Right atrium auricular region (tissue), 2 donors: ENCODE results near the gene FARS2. TPM values are rescaled to one million over a fixed set of nuclear protein-coding genes. Genes with fewer than 3 reads are reported as not detected.

ENCODE experiments used
- DNase-seq: peaks from one replicate; pipeline ENCODE4 v3.0.0-alpha.2; 2019; ENCODE audit warnings: low spot score
- H3K27ac ChIP-seq, 2 donors: fragments of 200-600 bp; sonication (generic); 1 replicate in 1 of 2; 2 replicates in 1 of 2; pipeline ENCODE4 v1.5.1; 2016 to 2019
- H3K27me3 ChIP-seq, 2 donors: fragments of 200-600 bp; sonication (generic); one replicate each; pipeline versions ENCODE4 v1.5.1 to v1.6.0; 2017 to 2019
- H3K36me3 ChIP-seq: fragments of 200-600 bp; sonication (generic); one replicate; pipeline ENCODE4 v1.5.1; 2016
- H3K4me1 ChIP-seq, 2 donors: fragments of 200-600 bp; sonication (generic); one replicate each; pipeline versions ENCODE4 v1.5.1 to v1.6.0; 2017 to 2019
- H3K4me3 ChIP-seq, 2 donors: fragments of 200-600 bp; sonication (generic); 1 replicate in 1 of 2; 2 replicates in 1 of 2; pipeline ENCODE4 v1.5.1; 2017 to 2019; ENCODE audit warnings: mild to moderate bottlenecking in 1 of 2, moderate library complexity in 1 of 2
- H3K9me3 ChIP-seq, 2 donors: fragments of 200-600 bp; sonication (generic); one replicate each; pipeline ENCODE4 v1.5.1; 2019
- total RNA-seq, 2 donors: library from RNA; depleted of rRNA; stranded (reverse); fragments of >200 nt; gene quantifications; one replicate each; pipeline ENCODE4 v1.1.0, GENCODE V29; 2016
- TF ChIP-seq, protein P1 (sequence below), 2 donors: fragments of 200-600 bp; sonication (generic); IDR thresholded peaks; one replicate each; pipeline ENCODE4 v1.5.1; 2019; ENCODE audit warnings: antibody characterized with exemption in 2 of 2

Gene FARS2
- total RNA-seq, 2 donors from 2014 or later, result 9.4 to 15.0 TPM

DNA sequence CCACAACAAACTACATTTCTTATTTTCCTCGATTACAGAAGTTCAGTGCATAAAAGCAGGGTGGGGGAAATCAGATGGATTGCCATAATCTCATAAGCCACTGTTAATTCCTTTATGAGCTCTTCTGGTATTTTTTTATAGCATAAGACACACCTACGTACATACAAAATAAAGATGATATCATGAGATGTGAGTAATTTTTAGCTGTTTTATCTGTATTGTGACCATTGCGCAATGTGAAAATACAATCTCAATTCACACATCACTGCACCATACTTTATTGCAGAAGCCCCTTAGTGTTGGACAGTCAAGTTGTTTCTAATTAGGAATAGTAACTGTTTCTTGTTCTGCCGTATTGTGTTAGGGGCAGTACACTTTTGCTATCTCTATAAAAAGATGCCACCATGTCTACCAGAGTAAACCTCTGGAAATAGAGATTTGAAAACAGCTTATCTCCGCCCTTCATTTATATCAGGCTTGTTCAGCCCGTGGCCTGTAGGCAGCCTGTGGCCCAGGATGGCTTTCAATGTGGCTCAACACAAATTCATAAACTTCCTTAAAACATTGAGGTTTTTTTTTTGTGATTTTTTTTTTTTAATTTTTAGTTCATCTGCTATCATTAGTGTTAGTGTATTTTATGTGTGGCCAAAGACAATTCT lies 90.4 kb downstream of the FARS2 start:
- no peak overlapping the region for H3K27ac ChIP-seq
- TF ChIP-seq, protein P1, sequence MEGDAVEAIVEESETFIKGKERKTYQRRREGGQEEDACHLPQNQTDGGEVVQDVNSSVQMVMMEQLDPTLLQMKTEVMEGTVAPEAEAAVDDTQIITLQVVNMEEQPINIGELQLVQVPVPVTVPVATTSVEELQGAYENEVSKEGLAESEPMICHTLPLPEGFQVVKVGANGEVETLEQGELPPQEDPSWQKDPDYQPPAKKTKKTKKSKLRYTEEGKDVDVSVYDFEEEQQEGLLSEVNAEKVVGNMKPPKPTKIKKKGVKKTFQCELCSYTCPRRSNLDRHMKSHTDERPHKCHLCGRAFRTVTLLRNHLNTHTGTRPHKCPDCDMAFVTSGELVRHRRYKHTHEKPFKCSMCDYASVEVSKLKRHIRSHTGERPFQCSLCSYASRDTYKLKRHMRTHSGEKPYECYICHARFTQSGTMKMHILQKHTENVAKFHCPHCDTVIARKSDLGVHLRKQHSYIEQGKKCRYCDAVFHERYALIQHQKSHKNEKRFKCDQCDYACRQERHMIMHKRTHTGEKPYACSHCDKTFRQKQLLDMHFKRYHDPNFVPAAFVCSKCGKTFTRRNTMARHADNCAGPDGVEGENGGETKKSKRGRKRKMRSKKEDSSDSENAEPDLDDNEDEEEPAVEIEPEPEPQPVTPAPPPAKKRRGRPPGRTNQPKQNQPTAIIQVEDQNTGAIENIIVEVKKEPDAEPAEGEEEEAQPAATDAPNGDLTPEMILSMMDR (IDR thresholded peaks at IDR 0.05), result no peak
- DNase-seq, result no peak

DNA sequence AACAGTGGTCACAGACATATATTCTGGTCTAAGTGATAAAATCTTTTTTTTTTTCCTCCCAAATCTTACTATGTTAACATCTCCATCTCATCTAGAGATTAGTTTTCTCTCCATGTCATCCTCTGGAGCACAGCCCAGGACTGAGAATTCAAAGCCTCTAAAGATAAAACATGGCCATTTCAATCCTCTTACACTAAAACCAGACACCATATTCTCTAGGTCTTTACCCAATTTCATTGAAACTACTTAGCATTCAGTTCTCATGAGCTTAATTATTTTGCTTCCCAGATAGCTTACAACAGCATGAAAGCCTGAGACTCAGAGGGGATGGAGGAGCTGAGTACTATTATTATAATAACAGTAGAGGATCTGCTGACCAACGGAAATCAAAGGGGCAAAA lies 92.7 kb downstream of the FARS2 start:
- no peak overlapping the region for H3K4me3 ChIP-seq
- TF ChIP-seq, protein P1 (IDR thresholded peaks at IDR 0.05), result no peak
- H3K27ac ChIP-seq, result no peak overlapping the region

More for the DNA sequence above, 90.4 kb downstream of the FARS2 start:
- Histone ChIP-seq H3K36me3 (no peaks in the 10 kb centered on the region), H3K9me3 (no peaks in the 10 kb centered on the region), H3K4me1 (no peaks in the 10 kb centered on the region), H3K27me3 (no peaks in the 10 kb centered on the region), H3K4me3 (no peak overlapping the region)

DNA sequence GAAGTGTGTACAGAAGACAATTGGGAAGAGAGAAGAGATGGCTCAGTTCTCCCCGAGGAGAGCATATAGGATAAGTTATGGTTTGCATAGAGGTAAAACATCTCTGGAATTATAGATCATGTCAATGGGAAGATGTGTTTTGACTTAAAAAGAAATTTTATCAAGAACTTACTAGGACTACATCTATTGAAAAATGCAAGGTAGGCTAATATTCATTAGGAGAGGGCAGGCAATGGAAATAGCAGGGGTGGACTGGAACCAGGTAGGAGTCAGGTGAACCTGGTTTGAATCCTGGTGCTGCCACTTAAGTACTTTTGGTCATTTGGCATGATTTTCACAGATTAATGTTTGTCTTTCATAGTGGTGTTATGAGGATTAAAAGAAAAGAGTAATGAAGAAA lies 96.2 kb downstream of the FARS2 start:
- Histone ChIP-seq H3K9me3 (no peaks in the 10 kb centered on the region), H3K4me3 (no peak overlapping the region), H3K4me1 (no peaks in the 10 kb centered on the region), H3K36me3 (no peaks in the 10 kb centered on the region), H3K27ac (no peak overlapping the region), H3K27me3 (no peaks in the 10 kb centered on the region)
- TF ChIP-seq, protein P1 (IDR thresholded peaks at IDR 0.05), result no peak
- no peak for DNase-seq

More for the DNA sequence above, 92.7 kb downstream of the FARS2 start:
- Histone ChIP-seq H3K4me1 (no peaks in the 10 kb centered on the region), H3K9me3 (no peaks in the 10 kb centered on the region), H3K27me3 (no peaks in the 10 kb centered on the region), H3K36me3 (no peaks in the 10 kb centered on the region)
- DNase-seq, result no peak

DNA sequence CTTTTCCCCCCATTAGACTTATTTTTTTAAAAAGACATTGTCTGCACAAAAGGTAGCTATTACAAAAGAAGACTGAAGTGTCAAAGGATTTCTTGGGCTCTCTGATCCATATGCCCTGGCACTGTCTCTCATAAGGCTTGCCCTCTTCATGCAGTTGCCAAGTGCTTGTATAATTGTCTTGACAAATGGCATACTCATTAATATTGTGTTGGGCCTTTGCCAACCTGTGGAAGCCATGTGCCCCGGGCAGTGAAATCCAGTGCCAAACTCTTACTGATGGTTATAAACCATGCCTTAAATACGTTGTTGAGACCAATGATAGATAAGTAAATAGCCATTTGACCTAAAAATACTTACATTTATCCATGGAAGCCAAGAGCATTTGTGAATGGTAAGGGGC lies 98.1 kb downstream of the FARS2 start:
- DNase-seq, result no peak
- no peaks in the 10 kb centered on the region for H3K27me3 ChIP-seq
- H3K27ac ChIP-seq, result no peak overlapping the region
- no peaks in the 10 kb centered on the region for H3K36me3 ChIP-seq
- no peaks in the 10 kb centered on the region for H3K4me1 ChIP-seq
- TF ChIP-seq, protein P1 (IDR thresholded peaks at IDR 0.05), result no peak
- H3K9me3 ChIP-seq, result no peaks in the 10 kb centered on the region
- no peak overlapping the region for H3K4me3 ChIP-seq

DNA sequence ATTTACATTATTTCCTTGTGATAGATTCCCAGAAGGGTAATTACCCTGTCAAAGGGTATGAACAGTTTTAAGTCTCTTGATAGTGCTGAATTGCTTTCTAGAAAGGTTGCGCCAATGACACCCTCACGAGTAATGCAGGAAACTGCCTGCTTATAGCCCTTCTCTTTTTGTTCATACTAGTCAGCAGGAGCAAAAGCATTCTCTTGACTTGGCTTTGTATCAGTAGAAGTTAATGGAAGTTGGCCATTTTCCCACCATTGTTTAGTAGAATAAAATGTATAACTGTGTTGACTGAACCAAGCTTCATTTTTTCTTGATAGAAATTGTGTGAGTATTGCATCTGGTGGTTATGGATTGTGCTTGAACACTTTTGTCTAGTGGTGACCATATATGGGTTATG lies 100.1 kb downstream of the FARS2 start:
- TF ChIP-seq, protein P1 (IDR thresholded peaks at IDR 0.05), result no peak
- Histone ChIP-seq H3K36me3 (no peaks in the 10 kb centered on the region), H3K27ac (no peak overlapping the region), H3K4me1 (no peaks in the 10 kb centered on the region), H3K27me3 (no peaks in the 10 kb centered on the region), H3K9me3 (no peaks in the 10 kb centered on the region), H3K4me3 (no peak overlapping the region)
- no peak for DNase-seq
